CD4-positive, alpha-beta T cell treated with Interleukin-6 at 100 ng/mL for 8 hours (primary cell): ENCODE results near the gene TCL1B.
"Not testable (repeated sequence)": the region's sequence is repeated elsewhere in the genome, so short reads cannot be mapped to it uniquely, and the experiment has no call there.

ENCODE experiments used
- DNase-seq: peaks from one replicate; pipeline ENCODE4 v3.0.0-alpha.2; 2020; ENCODE audit warnings: mixed read lengths, low spot score

The TCL1B gene, protein sequence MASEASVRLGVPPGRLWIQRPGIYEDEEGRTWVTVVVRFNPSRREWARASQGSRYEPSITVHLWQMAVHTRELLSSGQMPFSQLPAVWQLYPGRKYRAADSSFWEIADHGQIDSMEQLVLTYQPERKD

DNA sequence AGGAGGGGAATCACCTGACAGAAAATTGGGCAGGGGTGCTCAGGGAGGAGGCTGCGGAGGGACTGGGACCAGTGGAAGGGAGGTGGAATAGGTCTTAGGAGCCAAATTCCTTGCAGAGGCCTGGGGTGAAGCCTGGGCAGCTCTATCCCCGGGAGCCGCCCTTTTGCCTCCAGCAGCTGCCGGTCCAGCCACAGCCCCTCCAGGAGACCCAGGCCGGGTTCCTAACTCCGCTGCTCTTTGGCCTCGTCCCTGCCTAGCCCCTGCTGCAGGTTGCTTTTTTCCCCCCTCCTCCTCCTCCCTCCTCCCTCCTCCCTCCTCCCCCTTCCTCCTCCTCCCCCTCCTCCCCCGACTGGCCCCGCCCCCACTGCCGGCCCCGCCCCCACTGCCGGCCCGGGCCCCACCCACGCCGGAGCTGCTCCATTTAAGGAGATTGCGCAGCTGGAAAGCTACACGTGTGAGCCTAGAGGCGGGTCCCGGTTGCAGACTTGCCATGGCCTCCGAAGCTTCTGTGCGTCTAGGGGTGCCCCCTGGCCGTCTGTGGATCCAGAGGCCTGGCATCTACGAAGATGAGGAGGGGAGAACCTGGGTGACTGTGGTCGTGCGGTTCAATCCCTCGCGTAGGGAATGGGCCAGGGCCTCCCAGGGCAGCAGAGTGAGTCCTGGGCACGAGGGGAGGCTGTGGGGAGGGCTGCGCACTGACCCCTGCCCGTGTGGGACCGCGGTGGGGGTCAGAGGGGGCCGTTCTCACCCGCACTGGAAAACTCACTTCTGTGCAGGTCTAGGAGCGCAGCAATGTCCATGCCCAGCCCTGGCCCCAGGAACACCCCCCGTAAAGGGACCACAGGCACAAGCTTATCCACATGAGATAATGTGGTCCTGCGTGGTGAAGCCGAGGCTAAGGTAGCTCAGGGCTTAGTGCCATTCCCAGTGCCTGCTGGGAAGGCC is at the start of gene TCL1B:
TCL1B (plus strand) TSS at position 449 of the 945 bp plus-strand sequence; CDS start at position 491, 42 bp downstream.
- no peak for DNase-seq

DNA sequence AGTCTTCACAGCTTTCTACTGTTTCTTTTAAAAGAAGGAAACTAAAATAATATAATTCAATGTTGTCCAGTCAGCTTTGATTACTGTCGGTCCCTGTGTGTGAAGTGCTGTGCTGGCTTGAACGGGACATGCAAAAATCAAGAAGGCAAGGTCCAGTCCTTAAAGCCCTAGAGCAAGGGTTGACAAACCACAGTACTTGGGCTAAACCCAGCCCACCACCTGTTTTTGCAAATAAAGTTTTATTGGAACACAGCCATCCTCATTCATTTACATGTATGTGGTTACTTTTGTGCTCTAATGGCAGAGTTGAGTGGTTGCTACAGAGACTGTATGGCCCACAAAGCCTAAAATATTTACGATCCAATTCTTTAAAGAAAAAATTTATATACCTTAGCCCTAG is 41.2 kb upstream of the TCL1B start:
- no peak for DNase-seq

DNA sequence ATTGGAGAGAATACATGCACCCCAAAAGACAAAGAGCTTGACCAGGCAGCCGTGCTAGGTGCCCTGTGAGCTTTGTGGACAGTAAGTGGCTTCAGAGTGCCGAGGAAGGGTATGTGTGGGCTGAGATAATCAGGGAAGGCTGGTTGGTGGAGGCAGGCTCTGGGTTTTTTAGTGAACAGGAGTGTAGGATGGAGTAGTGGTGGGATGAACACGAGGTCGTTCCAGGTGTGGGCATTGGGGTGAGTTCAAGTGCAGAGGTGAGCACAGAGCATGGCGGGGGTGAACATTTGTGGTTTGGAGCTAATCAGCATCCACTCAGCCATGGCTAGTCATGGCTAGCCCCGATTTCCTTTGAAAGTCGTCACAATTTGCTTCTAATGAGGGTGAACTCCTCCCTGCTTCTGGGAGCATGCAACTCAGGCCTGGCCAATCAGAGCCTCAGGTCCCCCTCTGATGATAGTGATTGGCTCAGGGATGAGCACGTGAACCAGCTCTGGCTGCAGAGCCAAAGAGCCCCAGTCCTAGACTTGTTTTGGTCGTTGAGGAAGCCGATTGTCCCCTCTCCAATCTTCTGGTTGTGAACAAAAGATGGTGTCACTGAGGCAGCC is 40.7 kb upstream of the TCL1B start:
- no peak for DNase-seq

DNA sequence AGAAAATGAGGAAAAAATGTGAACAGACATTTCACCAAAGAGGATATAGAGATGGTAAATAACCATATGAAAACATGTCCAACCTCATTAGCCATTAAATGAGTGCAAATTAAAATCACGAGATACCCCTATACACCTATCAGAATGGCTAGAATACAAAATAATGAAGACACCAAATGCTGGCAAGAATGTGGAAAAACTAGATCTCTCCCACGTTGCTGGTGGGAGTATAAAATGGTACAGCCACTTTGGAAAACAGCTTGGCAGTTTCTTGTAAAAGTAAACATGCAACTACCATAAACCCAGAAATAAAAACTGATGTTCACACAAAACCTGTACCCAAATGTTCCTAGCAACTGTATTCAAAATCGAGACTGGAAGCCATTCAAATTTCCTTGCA is 38.3 kb upstream of the TCL1B start:
- DNase-seq: no peak

DNA sequence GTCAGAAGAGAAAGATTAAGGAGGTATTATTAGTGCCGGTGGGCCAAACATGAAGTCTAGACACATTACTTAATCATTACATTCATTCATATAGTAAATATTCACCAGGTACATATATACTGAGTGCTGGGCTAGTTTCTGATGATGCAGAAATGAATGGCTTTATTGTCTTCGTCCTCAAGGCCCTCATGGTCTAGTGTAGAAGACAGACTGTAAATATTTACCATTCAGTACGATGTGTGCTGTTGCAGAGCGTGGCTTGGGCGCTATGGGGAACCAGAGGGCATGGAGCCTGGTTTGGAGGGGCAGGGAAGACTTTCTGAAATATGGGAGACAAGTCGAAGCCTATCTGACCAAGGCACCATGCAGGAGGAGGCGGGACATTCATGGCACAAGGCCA is 37.0 kb upstream of the TCL1B start:
- no peak for DNase-seq

DNA sequence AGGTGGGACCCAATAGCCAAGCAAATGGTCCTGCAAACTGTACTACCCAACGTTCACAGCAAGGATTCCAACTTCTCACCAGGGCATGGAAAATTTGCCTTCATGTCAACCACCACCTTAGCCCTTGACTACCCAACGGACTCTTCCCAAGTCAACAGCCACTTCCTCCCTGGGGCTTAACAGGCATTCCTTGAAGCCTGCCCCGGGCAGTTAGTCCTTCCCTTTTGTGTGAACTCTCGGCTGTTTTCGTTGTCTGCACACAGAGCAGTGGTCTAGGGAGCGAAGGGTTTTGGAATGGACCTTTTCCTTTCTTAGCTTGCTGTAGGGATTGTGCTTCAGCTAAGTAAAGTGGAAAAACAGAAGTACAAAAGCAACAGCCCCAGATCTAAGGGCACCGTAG is 35.2 kb upstream of the TCL1B start:
- DNase-seq: no peak

DNA sequence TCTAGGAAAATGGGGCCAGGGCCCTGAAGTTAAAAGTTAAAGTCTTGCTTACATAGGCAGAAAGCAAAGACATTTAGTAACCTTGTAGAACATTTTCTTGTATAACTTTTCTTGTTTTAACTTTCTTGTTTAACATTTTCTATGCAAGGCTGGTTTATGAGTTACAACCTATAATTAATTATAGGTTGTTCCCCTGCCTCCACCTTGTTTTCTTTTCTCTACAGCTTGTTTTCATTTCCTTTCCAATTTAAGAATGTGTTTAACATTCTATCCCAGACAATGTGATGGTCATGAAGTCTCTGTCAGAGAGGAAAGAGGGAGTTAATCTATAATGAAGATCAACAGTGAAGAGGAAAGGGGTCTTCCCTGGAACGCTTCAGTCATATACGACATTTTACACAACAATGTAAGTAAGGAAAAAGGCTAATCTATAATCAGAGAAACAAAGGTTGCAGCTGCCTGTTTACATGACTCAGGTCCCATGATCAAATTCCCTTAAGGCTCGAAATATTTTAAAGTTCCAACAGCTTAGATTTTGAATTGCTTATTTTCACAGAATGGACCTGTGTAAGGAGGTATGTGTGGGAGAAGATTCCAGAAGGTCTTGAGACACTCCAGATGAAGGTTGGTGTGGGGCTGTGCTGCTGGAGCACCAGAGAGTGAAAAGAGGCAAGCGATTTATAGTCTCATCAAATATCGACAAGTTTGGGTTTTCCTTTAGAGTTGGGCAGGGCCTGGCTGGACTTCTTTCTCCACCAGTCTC is 34.2 kb upstream of the TCL1B start:
- no peak for DNase-seq

DNA sequence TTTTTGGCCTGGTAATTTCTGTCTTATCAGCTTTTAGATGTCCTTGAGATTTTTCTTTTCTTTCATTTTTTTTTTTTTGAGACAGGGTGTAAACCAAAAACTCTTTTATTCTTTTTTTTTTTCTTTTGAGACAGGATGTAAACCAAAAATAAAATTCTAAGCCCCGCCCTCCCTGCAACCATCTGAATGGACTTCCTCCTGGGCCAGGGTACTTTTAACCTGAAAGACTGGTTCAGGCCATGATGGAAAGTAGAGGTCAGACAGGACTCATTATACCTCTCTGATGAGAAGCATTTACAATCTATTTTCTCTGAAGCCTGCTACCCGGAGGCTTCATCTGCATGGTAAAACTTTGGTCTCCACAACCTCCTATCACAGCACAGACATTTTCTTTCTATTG is 33.5 kb upstream of the TCL1B start:
- no peak for DNase-seq

DNA sequence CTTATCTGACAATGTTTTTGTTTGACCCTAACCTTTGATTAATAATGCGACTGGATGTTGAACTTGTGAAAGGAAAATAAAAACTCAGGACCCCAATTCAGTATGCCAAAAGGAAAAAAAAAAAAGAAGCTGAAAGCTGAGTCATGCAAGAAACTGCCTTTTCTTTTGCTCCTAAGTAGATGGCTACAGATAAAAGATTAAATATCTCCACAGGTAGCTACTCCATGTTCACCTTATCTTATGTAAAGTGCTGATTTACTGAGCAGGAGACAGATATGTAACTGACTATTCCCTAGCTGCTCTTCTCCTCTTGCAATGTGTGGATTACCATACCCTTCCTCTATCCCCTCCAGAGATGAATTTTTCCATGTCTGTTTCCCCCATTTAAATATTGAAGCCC is 30.8 kb upstream of the TCL1B start:
- DNase-seq: no peak

DNA sequence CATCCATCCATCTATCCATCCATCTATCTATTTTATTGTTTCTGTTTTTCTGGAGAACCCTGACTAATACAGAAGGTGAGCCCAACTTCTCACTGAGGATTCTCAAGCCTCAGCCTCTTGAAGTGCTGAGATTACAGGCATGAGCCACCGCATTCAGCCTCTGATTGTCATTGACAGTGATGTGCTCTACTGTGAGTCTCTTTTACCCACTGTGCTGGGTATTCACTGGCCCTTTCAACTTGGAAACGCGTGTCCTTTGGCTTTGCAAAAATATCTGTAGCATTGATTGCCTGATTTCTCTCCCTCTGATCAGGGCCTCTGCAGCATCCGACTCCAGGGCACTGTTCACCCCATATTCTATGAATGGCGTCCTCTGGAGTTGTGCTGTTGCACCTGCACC is 29.6 kb upstream of the TCL1B start:
- DNase-seq: no peak

DNA sequence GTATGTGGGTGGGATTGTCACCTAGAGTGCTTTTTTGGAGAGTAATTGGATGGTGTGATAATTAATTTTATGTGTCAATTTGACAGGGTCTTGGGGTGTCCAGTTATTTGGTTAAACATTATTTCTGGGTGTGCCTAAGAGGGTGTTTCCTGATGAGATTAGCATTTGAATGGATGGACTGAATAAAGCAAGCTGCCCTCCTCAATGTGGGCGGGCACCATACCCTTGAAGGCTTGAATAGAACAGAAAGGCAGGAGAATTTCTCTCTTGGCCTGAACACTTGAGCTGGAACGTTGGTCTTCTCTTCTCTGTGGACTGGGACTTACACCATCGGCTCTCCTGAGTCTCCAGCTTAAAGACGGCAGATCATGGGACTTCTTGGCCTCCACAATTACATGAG is 28.8 kb upstream of the TCL1B start:
- no peak for DNase-seq

DNA sequence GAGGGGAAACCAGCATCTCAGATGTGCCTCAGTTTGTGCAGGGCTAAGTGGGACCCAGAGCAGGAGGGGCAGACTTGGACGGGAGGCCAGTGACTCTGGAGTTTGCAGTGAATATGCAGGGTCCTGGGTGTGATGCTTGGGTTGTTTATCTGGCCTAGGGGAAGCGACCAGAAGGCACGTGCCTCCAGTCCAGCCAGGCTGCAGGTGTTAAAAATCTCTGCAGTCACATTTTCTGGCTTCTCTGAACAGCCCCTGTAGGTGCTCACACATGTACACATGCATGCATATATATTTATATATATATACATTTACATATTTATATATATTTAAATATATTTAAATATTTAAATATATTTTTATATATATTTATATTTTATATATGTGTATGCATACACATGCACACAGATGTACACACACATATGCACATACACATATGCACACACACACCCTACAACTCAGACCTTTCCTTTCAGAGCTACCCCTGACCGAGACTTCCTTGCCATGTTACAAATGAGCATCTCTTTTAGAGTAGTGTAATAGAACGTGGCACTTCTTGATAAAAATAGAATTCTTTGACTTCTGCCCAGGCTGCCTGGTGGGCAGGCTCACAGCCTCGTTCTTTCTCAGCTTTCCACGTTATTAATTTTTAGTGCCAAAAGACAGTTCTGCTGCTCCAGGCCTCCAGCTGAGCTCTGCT is 26.8 kb upstream of the TCL1B start:
- DNase-seq: no peak

DNA sequence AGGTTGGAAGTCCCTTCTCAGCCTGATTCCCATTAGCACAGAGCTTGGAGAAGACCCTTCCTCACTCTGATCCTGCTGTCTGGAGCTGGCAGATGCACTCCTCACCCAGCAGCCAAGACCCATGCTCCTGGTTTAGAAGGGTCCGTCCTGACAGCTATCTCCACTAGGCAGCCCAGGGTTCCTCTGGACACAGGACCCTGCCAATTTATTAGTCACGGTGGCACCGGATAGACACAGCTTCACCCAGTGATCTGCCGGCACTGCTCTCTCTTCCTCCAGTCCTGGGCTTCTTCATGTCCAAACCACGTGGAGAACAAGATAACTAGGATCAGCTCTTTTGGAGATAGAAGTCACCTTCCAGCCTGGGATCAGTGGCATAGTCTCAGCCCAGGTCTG is 26.2 kb upstream of the TCL1B start:
- no peak for DNase-seq

DNA sequence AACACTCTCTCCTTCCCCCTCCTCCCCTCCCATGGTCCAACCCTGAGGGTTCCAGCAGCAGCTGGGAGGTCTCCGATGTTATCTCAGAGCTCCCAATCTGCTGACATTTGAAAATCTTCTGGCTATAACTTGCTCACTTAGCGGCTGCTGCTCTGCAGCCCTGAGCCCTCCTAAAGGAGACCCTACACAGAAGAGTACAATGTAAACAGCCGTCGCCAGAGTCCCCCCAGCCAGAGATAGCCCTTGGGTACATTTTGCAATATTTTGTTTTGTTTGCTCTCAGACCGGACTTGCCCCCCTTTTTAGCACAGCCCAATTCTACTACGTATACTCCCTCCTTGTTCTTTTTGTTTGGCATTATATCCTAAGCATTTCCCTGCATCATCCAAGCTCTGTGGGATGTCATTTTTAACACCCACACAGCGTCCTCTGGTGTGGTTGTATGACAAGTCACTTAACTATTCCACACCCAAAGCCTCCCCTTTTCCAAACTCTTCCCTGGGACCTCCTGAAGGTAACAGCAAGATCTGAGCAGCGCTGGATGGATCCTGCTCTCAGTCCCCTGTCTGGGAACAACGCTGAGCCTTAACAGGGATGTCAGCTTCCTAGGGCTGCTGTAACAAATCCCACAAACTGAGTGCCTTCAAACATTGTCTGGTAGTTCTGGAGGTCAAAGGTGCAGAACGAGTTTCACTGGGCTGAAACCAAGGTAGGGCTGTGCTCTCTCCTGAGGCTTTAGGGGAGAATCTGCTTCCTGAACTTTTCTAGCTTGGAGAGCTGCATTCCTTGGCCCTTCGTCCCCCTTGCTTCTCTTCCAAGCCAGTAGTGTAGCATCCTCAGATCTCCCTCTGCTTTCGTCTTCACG is 25.3 kb upstream of the TCL1B start:
- no peak for DNase-seq

DNA sequence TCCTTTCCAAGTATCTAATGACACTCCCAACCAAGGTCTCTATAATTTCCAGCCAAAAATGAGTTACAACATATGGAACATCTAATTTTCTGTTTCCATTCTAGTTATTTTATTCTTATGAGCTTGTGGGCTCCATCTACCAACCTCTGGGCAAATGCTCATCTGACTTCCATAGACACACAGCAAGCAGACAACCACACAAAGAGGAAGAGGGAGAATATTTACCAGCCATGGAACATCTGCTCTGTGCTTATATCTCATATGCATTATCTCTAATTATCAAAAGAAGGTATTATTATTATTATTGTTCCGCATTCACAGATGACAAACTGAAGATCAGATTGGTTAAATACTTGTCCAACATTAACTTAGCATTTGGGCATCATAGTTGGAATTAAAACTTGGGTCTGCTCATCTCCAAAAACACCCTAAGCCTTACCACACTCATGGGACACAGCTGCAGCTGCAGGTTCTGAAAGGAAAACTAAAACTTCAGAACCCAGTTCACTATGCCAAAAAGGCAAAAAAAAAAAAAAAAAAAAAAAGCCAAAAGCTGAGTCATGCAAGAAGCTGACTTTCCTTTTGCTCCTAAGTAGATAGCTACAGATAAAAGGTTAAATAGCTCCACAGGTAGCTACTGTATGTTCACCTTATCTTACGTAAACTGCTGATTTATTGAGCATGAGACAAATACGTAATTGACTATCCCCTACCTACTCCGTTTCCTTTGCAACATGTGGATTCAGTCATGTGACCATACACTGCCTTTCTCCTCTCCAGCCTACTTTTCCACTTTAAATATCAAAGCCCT is 23.6 kb upstream of the TCL1B start:
- no peak for DNase-seq

DNA sequence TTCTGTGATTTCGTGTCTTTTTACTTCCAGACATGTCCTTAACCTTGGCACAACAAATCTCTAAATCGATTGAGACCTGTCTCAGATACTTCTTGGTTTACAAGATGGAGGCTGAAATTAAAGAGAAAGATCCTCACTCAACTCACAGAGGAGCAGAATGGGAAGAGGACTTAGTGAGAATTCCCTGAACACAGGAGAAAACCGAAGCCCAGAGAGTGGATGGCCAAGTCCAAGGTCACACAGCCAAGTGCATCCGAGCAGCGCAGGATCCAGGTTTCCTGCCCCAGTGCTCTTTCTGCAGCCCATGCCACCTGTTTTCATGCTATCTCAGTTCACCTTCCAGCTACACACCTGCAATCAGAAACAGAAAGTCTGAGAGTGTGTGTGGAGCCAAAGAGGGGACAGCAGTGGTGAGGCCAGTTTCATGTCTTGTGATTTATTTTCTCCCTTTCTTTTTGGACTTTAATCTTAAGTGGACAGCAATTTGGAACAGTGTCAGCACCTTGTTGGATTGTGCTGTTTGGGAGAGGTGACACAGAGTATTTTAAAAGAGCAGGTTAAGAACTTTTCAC is 22.9 kb upstream of the TCL1B start:
- DNase-seq: no peak

DNA sequence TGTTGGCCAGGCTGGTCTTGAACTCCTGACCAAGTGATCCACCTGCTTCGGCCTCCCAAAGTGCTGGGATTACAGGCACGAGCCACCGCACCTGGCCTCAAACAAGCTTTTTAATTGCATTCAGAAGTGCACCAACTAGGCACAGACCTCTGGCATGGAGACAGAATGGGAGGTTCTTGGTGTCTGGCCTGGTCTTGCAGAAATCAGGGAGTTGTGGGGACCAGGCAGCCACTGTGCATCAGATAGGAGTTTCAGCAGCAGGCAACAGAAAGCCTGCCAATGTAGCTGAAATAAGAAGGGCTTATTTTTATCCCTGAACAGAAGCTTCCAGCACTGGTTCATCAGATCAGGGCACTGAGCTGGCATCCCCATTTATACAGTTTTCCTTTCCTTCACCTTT is 22.2 kb upstream of the TCL1B start:
- no peak for DNase-seq

DNA sequence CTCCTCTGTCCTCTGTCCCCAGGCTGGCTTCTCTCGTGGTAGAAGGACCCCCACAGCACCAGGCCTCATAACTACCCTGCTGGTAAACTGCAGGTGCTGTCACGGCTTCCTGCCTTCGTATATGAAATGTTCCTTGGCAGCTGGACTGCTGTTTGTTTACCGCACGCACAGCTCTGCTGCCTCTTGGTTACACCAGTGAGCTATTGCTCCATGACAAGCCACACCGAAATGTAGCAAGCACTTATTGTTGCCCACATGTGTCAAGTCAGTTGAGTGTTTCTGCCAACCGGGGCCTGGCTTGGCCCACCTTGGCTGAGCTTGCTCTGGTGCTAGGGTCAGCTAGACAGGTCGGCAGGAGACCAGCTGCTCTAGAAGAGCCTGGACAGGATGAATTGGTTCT is 21.7 kb upstream of the TCL1B start:
- DNase-seq: no peak

DNA sequence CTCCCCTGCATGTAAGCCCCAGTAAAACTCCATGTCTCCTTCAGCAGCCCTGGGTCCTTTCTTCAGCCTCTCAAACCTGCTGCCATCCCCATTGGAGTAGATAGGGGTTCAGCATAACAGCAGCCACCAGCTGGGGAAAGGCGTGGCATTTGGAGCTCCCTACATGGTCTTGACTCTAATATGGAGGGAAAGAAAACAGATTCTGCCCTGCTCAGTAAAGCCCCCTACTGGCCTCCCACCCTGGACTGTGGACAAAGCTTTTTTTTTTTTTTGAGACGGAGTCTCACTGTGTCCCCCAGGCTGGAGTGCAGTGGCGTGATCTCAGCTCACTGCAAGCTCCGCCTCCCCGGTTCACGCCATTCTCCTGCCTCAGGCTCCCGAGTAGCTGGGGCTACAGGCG is 20.7 kb upstream of the TCL1B start:
- not testable (repeated sequence) for DNase-seq

DNA sequence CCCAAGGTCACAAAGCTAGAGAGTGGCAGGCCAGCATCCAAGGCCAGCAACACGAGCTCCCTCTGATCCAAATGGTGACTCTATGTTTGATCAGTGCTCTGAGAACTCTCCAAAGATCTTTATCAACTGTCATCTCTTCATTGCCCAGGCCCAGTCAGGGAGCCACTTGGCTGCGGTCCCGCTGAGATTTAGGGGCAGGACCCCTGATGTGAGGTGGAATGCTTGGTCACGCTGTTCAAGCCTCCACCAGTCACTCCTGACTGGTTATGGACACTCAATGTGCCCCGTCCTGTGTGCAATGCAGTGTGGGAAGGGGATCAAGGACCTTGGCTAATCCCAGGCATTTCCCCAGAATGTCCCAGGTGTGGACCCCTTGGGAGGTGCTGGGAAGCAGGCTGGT is 19.8 kb upstream of the TCL1B start:
- no peak for DNase-seq
